Uterus (tissue), 2 donors: ENCODE data around the gene ZWINT.

Experiments used
- POLR2A ChIP-seq, 2 donors: fragments of 450-650 bp; IDR thresholded peaks; one replicate each; pipeline ENCODE4 v1.6.1; 2016; ENCODE audit warnings: antibody characterized with exemption in 2 of 2, mild to moderate bottlenecking in 1 of 2, moderate library complexity in 1 of 2
- TF ChIP-seq, protein P1 (sequence below), 4 experiments: fragments of 200-600 bp in 2 of 4; fragments of 450-650 bp in 2 of 4; sonication (generic) in 2 of 4; IDR thresholded peaks; one replicate each; pipeline ENCODE4 v1.5.1; 2016 to 2019; ENCODE audit warnings: antibody characterized with exemption in 4 of 4, mild to moderate bottlenecking in 2 of 4, moderate library complexity in 1 of 4

DNA sequence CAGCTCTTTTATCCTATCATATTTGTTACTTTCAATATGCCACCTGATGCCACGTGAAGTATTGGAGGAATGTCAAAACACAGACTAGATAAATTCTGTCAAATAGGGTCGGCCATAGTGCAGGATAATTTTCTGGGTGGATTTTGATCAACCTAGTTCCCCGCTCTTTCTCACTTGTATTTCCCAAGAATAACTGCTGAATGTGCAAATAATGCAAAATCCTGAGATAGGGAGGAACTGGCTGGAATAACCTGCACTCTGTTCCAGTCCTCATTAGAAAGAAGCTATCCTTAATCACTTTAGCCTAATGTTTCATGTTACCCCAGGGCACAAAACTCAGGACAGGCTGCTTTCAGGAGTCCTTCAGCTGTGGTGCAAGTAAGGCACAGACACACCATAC, 33.9 kb downstream of the ZWINT start:
- no peak for TF ChIP-seq POLR2A (IDR thresholded peaks at IDR 0.05)
- TF ChIP-seq, protein P1, sequence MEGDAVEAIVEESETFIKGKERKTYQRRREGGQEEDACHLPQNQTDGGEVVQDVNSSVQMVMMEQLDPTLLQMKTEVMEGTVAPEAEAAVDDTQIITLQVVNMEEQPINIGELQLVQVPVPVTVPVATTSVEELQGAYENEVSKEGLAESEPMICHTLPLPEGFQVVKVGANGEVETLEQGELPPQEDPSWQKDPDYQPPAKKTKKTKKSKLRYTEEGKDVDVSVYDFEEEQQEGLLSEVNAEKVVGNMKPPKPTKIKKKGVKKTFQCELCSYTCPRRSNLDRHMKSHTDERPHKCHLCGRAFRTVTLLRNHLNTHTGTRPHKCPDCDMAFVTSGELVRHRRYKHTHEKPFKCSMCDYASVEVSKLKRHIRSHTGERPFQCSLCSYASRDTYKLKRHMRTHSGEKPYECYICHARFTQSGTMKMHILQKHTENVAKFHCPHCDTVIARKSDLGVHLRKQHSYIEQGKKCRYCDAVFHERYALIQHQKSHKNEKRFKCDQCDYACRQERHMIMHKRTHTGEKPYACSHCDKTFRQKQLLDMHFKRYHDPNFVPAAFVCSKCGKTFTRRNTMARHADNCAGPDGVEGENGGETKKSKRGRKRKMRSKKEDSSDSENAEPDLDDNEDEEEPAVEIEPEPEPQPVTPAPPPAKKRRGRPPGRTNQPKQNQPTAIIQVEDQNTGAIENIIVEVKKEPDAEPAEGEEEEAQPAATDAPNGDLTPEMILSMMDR (IDR thresholded peaks at IDR 0.05), result no peak
